ENCODE data around the gene COLEC12.
A peak's percentile ranks its signal among the peaks of the same experiment; 100 is the strongest.

The COLEC12 gene

GRCh38 chr18:500632-501405 is at the start of gene COLEC12:
TSS of gene COLEC12 (minus strand) at chr18:500701. CDS start at chr18:500514, 187 bp downstream.
- peak; percentile 81 for DNase-seq (ENCODE audit: low spot score)

- DNase-seq (ENCODE audit: low spot score): no peak
Measured at GRCh38 chr18:549967-550366, 49.5 kb upstream of the COLEC12 start.

GRCh38 chr18:543447-544078 is 43.1 kb upstream of the COLEC12 start:
- DNase-seq (ENCODE audit: low spot score): no peak

DNA sequence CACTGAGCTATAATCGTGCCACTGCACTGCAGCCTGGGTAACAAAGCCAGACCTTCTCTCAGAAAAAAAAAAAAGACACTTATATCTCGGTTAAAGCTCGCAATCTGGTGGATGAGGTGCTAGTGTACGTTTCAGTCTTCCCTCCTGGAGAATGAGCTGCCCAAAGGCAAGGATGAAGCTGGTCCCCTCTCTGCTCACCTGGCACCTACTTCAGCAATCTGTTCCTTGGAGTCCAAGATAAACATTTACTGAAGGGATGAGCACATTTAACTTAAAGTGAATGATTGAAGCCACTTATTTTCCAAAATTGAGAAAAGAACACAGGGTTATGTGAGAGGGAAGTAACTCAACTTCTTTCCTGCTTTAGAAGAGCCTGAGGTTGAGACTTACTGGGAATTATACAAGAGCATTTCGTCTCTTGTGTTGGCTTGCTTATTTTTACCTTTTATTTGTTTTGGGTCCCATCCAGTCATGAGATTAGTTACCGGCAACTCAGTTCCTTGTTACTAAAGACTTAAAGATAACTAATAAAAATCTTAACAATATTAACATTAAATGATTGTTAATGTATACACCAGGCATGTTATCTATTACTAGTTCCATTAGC is 33.6 kb upstream of the COLEC12 start:
- DNase-seq (ENCODE audit: low spot score): no peak

DNA sequence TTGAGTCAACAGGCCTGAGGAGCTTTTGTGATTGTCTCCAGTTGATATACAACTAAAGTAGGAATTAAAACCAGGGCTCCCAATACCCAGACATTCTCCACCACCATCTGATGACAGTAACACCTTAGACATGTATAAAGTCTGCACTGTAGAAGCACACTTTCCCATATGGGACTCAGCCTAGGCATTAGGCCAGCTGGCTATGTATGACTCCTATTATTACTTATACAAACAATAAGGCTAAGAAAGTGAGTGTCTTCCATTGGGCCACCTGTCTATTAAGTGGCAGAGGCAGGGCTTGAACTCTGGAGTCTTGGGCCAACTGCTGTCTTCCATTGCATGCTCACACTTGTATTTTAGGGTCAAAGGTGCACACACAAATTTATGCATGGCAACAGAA is 32.1 kb upstream of the COLEC12 start:
- no peak for DNase-seq (ENCODE audit: low spot score)

- DNase-seq (ENCODE audit: low spot score): no peak
Measured at GRCh38 chr18:532018-532417, 31.5 kb upstream of the COLEC12 start.

DNA sequence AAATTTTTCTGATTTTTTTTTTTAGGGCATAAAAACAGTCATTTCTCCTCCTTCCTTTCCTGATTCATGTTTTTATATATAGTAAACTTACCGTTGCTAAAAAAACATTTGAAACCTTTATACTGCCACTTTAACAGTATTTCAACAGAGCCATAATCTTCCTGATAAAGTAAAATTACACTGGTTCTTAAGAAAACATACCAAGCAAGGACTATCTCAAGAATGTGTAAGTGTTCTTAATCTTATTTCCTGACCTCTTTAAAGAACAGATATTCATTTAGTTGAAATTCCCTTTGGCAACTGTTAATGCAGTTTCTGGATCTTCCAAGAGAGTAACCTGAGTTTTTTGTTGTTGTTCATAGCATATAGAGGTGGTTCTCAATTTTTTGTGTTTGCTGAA is 26.6 kb upstream of the COLEC12 start:
- DNase-seq (ENCODE audit: low spot score): no peak

DNA sequence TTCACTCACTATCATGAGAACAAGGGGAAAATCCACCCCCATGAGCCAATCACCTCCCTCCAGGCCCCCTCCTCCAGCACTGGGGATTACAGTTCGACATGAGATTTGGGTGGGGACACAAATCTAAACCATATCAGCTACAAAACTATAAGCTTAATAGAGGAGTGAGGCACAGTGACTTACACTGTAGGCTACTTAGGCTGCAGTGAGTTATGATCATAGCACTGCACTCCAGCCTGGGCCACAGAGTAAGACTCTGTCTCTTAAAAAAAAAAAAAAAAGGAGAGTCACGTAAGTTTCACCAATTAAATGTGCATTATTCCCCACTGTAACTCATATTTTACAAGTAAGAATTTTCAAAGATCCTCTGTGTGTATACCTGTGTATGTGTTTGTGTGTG is 26.2 kb upstream of the COLEC12 start:
- DNase-seq (ENCODE audit: low spot score): no peak

DNA sequence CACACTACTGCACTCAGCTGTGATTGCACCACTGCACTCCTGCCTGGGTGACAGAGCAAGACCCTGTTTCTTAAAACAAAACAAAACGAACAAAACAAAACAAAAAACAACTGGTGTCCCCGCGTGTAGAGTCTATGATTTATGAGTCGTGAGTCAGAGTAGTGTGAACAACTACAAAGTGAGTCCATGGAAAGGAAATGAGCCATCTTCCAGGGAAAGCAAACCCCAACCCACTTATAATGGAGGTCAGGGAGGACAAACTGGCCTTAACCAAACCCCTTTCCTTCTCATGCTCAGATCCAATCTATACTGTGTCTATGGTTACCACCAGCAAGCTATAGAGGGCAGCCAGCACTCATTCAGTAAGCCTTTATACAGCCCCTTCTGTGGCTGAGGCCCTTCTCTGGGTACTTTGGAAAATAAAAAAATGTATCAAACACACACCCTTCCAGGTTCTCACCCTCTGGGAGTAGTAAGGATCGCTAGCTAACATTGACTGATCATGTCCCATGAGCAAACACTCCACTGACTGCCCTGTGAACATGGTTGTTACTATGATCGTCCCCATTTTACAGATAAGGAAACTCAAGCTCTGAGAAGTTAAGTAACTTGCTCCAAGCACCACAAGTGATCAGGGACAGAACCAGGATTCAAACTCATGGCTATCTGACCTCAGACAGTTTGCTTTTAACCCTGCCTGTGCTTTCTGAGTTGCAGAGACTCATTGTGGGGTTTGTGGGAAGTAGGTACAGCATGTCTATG is 24.7 kb upstream of the COLEC12 start:
- no peak for DNase-seq (ENCODE audit: low spot score)

DNA sequence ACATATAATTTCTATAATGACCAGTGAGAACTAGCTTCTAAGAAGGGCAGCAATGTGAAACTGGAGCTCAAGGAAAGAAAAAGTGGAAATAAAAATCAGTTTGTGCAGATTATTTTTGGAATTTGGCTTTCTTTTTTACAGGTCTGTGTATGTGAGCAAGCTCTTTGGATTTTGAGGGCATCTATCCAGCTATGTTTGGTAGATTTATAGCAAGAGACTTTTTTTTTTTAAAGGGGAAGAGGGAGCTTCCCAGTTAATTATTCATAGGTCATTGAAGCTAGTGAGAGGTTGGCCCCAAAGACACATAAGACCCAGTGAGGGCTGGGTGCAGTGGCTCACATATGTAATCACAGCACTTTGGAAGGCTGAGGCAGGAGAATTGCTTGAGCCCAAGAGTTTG is 24.0 kb upstream of the COLEC12 start:
- DNase-seq (ENCODE audit: low spot score): no peak

DNA sequence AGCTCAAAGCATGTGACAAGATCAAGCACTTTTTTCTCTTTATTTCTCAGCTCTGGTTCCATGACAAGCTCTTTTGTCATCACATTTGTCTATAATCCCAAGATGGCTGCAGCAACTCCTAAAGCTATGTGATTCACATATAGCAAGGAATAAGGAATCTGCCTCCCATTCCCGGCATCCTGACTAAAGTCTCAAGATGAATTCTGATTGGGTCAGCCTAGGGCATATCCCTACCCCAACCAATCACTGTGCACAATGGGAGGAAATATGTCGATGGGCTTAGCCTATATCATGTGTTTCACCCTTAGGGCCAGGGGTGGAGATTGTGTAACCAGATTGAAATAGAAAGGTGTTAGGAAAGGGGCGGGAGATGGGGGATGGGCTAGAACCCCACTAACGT is 23.1 kb upstream of the COLEC12 start:
- peak; percentile 22 for DNase-seq (ENCODE audit: low spot score)

DNA sequence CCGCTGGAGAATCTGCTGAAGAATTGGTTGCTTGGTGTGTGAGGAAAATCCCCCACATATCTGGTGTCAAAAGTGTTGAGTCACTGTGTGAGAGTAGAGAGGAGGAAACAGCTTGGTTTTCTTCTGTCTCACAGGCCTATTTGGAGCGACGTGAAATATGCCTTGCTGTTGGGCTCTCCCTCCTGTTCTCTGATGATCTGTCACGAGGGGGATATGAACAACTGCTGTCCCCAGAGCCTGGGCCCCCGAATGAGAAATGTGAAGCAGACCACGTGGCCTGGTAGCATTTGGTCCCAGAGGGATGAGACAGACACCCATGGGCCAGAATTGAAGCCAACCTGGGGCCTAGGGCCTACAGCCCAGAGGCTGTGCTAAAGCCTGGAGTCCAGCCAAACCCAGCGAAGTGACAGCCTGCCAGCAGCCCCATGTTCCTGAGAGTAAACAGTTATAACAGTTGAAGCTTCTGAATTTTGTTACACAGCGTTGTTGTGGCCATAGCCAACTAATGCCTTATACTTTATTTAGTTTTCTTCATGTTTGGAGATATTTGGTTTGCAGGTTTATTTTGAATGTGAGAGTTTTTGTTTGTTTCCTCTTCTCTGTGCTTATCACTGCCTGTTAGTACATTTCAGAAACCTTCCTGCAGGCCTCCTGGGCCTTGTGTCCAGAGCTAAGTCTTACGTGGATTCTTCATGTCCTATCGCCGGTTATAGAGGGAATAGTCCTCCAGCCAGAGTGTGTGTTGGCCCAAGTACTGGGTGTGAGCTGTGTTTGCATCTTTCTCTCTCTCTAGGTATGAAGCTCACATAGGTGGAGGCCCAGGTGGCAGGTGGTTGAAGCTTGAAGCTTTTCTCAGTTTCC is 18.7 kb upstream of the COLEC12 start:
- no peak for DNase-seq (ENCODE audit: low spot score)

- DNase-seq (ENCODE audit: low spot score): no peak
Measured at GRCh38 chr18:518081-518480, 17.6 kb upstream of the COLEC12 start.

DNA sequence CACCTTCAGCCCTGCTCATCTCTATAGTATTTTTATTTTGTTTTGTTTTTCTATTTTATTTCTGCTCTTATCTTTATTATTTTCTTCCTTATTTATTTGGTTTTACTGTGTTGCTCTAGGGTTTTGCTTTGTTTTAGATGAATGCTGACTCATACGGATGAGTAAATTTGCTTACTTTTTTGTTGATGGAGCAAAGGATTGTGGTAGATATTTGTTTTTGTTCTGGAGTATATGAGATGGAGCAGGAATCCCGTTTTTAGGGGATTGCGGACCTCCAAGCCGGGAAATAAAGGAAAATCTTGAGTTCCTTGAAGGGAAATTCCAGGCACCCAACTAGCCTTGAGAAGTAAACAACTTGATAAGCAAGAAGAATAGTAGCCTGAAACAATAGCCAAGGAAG is 15.3 kb upstream of the COLEC12 start:
- no peak for DNase-seq (ENCODE audit: low spot score)

GRCh38 chr18:515156-515815 is 14.8 kb upstream of the COLEC12 start:
- DNase-seq (ENCODE audit: low spot score): no peak

DNA sequence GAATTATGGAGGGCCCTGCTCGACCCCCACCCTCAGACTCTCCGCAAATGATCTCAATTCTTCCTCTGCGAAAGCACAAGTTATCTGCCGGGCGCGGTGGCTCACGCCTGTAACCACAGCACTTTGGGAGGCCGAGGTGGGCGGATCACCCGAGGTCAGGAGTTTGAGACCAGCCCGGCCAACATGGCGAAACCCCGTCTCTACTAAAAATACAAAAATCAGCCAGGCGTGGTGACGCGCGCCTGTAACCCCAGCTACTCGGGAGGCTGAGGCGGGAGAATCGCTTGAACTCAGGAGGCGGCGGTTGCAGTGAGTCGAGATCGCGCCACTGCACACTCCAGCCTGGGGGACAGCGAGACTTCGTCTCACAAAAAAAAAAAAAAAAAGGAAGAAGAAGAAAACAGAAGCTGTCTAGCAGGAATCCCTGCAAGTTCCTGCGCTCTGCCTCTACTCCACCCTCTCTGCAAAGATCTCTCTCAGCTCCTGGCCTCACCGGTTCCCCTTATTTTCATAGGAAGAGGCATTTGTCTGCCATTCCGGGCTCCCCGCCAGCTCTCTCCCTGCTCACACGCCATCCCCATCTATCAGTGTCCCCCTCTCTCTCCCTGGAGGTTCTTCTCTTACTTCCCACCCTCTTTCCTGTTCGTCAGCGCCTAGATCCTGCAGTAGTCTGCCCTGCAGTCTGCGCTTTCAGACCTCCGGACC is 13.5 kb upstream of the COLEC12 start:
- no peak for DNase-seq (ENCODE audit: low spot score)

- no peak for DNase-seq (ENCODE audit: low spot score)
Measured at GRCh38 chr18:512957-513356, 12.5 kb upstream of the COLEC12 start.

DNA sequence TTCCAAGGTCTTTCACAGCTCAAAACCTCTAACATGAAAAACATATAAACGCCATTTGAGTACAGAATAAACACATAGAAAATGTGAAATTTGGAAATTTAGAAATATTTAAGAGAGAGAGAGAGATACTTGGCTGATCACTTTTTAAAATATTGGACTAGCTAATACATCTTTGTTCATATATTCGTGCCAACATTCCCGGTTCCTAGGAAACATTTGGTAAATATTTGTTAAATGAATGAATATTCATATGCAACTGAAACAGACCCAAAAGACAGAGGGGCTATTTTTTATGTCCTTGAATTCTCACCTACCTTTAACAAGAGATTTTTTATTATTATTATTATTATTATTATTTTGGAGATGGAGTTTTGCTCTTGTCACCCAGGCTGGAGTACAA is 8.3 kb upstream of the COLEC12 start:
- DNase-seq (ENCODE audit: low spot score): no peak

- DNase-seq (ENCODE audit: low spot score): no peak
Measured at GRCh38 chr18:507636-508035, 7.1 kb upstream of the COLEC12 start.

- DNase-seq (ENCODE audit: low spot score): no peak
Measured at GRCh38 chr18:506801-507200, 6.3 kb upstream of the COLEC12 start.

DNA sequence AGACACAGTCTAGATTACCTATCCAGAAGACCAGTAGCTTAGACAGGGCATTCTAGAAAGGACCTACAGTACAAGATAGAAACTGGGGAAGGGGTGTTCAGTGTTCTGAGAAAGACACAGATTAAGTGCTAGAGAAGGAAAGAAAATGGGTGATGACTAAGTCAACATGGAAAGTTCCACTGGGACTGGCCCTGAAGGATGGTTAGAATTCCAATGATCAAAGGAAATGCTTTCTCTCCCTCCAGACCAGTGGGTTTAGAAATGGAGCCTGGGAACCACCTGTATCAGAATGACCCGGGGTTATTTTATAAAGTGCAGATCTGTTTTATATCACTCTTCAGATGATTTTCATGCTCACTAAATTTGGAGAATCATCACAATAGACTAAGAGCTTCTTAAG is 5.8 kb upstream of the COLEC12 start:
- no peak for DNase-seq (ENCODE audit: low spot score)
